ENCODE data around the gene CA5A.

DNA sequence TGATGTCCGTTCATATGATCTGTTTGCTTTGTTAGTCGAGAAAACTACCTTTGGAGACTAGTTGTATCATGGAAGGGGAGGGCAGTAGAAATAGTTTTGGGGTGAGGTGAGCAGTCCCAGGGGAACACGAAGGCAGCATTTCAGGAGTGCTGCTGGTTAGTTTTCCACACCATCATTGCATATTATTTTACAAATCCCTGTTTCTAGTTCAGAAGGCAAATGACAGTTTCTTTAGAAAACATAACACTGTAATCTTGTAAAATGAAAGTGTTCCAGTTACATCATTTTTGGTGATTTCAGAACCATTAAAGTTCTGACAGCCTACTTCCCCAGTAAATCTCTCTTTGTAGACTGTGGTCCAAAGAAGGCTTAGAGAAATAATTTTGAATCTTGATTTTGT lies 40.3 kb upstream of the CA5A start:
- TF ChIP-seq BDP1 (IDR thresholded peaks at IDR 0.05; ENCODE audit: insufficient read depth, insufficient read length) (no peak), PML (IDR thresholded peaks at IDR 0.05; ENCODE audit: low read length) (no peak)

All from K562 (cell line).